ENCODE results near the gene TCOF1.

- TF ChIP-seq CTCF (IDR thresholded peaks at IDR 0.05): no peak
- TF ChIP-seq POLR2AphosphoS5 (IDR thresholded peaks at IDR 0.05): no peak
- TF ChIP-seq POLR2A (IDR thresholded peaks at IDR 0.05; ENCODE audit: low read depth): no peak
- no peak for TF ChIP-seq EP300 (IDR thresholded peaks at IDR 0.05)
Measured at GRCh38 chr5:150361301-150361700, 3.8 kb downstream of the TCOF1 start.

Data from esophagus muscularis mucosa (tissue), 4 donors.